ENCODE measurements around the gene SSC4D.
"Not testable (repeated sequence)": the region's sequence is repeated elsewhere in the genome, so short reads cannot be mapped to it uniquely, and the experiment has no call there.

SSC4D gene

GRCh38 chr7:76423666-76424412, 14.3 kb upstream of the SSC4D start:
- no peak for DNase-seq (ENCODE audit: extremely low read depth in 1 of 2, low read depth in 1 of 2)

- not testable (repeated sequence) for DNase-seq (ENCODE audit: extremely low read depth in 1 of 2, low read depth in 1 of 2)
Measured at GRCh38 chr7:76421097-76421496, 11.6 kb upstream of the SSC4D start.

- not testable (repeated sequence) for DNase-seq (ENCODE audit: extremely low read depth in 1 of 2, low read depth in 1 of 2)
Measured at GRCh38 chr7:76417654-76418310, 8.3 kb upstream of the SSC4D start.

GRCh38 chr7:76412249-76412648, 2.8 kb upstream of the SSC4D start:
- no peak for DNase-seq (ENCODE audit: extremely low read depth in 1 of 2, low read depth in 1 of 2)

GRCh38 chr7:76411626-76412025, 2.1 kb upstream of the SSC4D start:
- DNase-seq (ENCODE audit: extremely low read depth in 1 of 2, low read depth in 1 of 2): no peak

- DNase-seq (ENCODE audit: extremely low read depth in 1 of 2, low read depth in 1 of 2): no peak
Measured at GRCh38 chr7:76408121-76408560, 1.4 kb downstream of the SSC4D start.

- no peak for DNase-seq (ENCODE audit: extremely low read depth in 1 of 2, low read depth in 1 of 2)
Measured at GRCh38 chr7:76407718-76408117, 1.8 kb downstream of the SSC4D start.

GRCh38 chr7:76405738-76406137, 3.8 kb downstream of the SSC4D start:
- DNase-seq (ENCODE audit: extremely low read depth in 1 of 2, low read depth in 1 of 2): no peak

- DNase-seq (ENCODE audit: extremely low read depth in 1 of 2, low read depth in 1 of 2): no peak
Measured at GRCh38 chr7:76403780-76404494, 5.6 kb downstream of the SSC4D start.

- DNase-seq (ENCODE audit: extremely low read depth in 1 of 2, low read depth in 1 of 2): not testable (repeated sequence)
Measured at GRCh38 chr7:76403097-76403496, 6.4 kb downstream of the SSC4D start.

GRCh38 chr7:76400248-76400647, 9.2 kb downstream of the SSC4D start:
- no peak for DNase-seq (ENCODE audit: extremely low read depth in 1 of 2, low read depth in 1 of 2)

- DNase-seq (ENCODE audit: extremely low read depth in 1 of 2, low read depth in 1 of 2): peak; percentile 67 to 71
Measured at GRCh38 chr7:76397409-76398183, 11.9 kb downstream of the SSC4D start.

- DNase-seq (ENCODE audit: extremely low read depth in 1 of 2, low read depth in 1 of 2): no peak
Measured at GRCh38 chr7:76396864-76397263, 12.6 kb downstream of the SSC4D start.

- DNase-seq (ENCODE audit: extremely low read depth in 1 of 2, low read depth in 1 of 2): no peak
Measured at GRCh38 chr7:76395965-76396726, 13.4 kb downstream of the SSC4D start.

GRCh38 chr7:76395605-76395964, 13.9 kb downstream of the SSC4D start:
- not testable (repeated sequence) for DNase-seq (ENCODE audit: extremely low read depth in 1 of 2, low read depth in 1 of 2)

GRCh38 chr7:76394957-76395356, 14.5 kb downstream of the SSC4D start:
- no peak for DNase-seq (ENCODE audit: extremely low read depth in 1 of 2, low read depth in 1 of 2)

GRCh38 chr7:76393116-76394031, 16.1 kb downstream of the SSC4D start:
- DNase-seq (ENCODE audit: extremely low read depth in 1 of 2, low read depth in 1 of 2): peak; percentile 80 to 87

- DNase-seq (ENCODE audit: extremely low read depth in 1 of 2, low read depth in 1 of 2): no peak
Measured at GRCh38 chr7:76392531-76393115, 16.9 kb downstream of the SSC4D start.

GRCh38 chr7:76390092-76390491, 19.4 kb downstream of the SSC4D start:
- no peak for DNase-seq (ENCODE audit: extremely low read depth in 1 of 2, low read depth in 1 of 2)
